SU-DHL-6 (cell line): ENCODE measurements around the gene LRBA.

Experiments used
- H2AFZ ChIP-seq: fragments of 200-600 bp; sonication (generic); 2 replicates; pipeline ENCODE4 v1.6.1; 2014; ENCODE audit warnings: low read depth, mild to moderate bottlenecking, moderate library complexity, mixed read lengths, antibody characterized with exemption, low read length; ENCODE audit not compliant: severe bottlenecking
- H3F3A ChIP-seq: fragments of 200-600 bp; shearing (Covaris generic); 2 replicates; pipeline ENCODE4 v1.6.0; 2016; ENCODE audit warnings: antibody characterized with exemption, mild to moderate bottlenecking; ENCODE audit not compliant: insufficient read depth
- H3K27ac ChIP-seq: fragments of 200-600 bp; sonication (generic); 2 replicates; pipeline ENCODE4 v1.5.1; 2016; ENCODE audit warnings: low read depth, mild to moderate bottlenecking, low read length, moderate library complexity, mixed read lengths
- H3K27me3 ChIP-seq: fragments of 200-600 bp; sonication (generic), shearing (Covaris generic); 2 replicates; pipeline ENCODE4 v1.6.0; 2014; ENCODE audit warnings: mild to moderate bottlenecking, low read length
- H3K36me3 ChIP-seq: fragments of 200-600 bp; sonication (generic); 2 replicates; pipeline ENCODE4 v1.6.1; 2014; ENCODE audit warnings: mild to moderate bottlenecking, low read length, mixed read lengths
- H3K4me2 ChIP-seq: fragments of 300-600, 200-600 bp; shearing (Covaris generic), sonication (generic); 2 replicates; pipeline ENCODE4 v1.6.0; 2014; ENCODE audit warnings: low read length, low read depth, mild to moderate bottlenecking; ENCODE audit not compliant: poor library complexity, severe bottlenecking
- H3K4me3 ChIP-seq: fragments of 200-600 bp; sonication (generic); 2 replicates; pipeline ENCODE4 v1.5.1; 2014; ENCODE audit warnings: antibody characterized with exemption, low read length, mild to moderate bottlenecking, mixed read lengths; ENCODE audit not compliant: insufficient read depth, poor library complexity, severe bottlenecking
- H3K79me2 ChIP-seq: fragments of 200-600 bp; sonication (generic); 2 replicates; pipeline ENCODE4 v1.6.1; 2014; ENCODE audit warnings: mild to moderate bottlenecking, low read length, moderate library complexity; ENCODE audit not compliant: insufficient read depth
- H3K9ac ChIP-seq: fragments of 200-600 bp; sonication (generic); 2 replicates; pipeline ENCODE4 v1.7.0; 2014; ENCODE audit warnings: mild to moderate bottlenecking, low read length
- H3K9me2 ChIP-seq: fragments of 200-600 bp; sonication (generic); replicated peaks from 2 replicates; pipeline ENCODE4 v1.6.1; 2014; ENCODE audit warnings: low read length; ENCODE audit not compliant: insufficient read depth
- H3K9me3 ChIP-seq: fragments of 200-600 bp; sonication (generic); 2 replicates; pipeline ENCODE4 v1.6.1; 2014; ENCODE audit warnings: low read length, mixed read lengths; ENCODE audit not compliant: insufficient read depth
- H4K20me1 ChIP-seq: fragments of 200-600 bp; sonication (generic); 2 replicates; pipeline ENCODE4 v1.6.1; 2014; ENCODE audit warnings: low read depth, mild to moderate bottlenecking, antibody characterized with exemption, low read length, moderate library complexity, mixed read lengths
- CTCF ChIP-seq: fragments of 200-600 bp; sonication (generic); IDR thresholded peaks from one replicate; pipeline ENCODE4 v1.5.1; 2017; ENCODE audit warnings: antibody characterized with exemption, mild to moderate bottlenecking, low read length, moderate library complexity; ENCODE audit not compliant: insufficient read depth, poor library complexity, severe bottlenecking
- EZH2phosphoT487 ChIP-seq: fragments of 200-600 bp; sonication (generic), shearing (Covaris generic); conservative IDR thresholded peaks from 2 replicates; pipeline ENCODE4 v1.6.1; 2018; ENCODE audit warnings: mild to moderate bottlenecking, antibody characterized with exemption, low read length, moderate library complexity, mixed read lengths

LRBA gene

GRCh38 chr4:150534818-150535217, 480.3 kb downstream of the LRBA start:
- Histone ChIP-seq H3K79me2 (no peaks in the 10 kb centered on the region), H4K20me1 (no peaks in the 10 kb centered on the region), H3K27me3 (no peaks in the 10 kb centered on the region), H3K4me3 (no peak overlapping the region), H3K9me3 (no peaks in the 10 kb centered on the region), H3K36me3 (no peaks in the 10 kb centered on the region), H3F3A (no peaks in the 10 kb centered on the region), H3K9me2 (no peaks in the 10 kb centered on the region), H3K4me2 (no peak overlapping the region), H3K9ac (no peak overlapping the region), H3K27ac (no peak overlapping the region), H2AFZ (no peak overlapping the region)
- TF ChIP-seq CTCF (no peak), EZH2phosphoT487 (no peak)

GRCh38 chr4:150533673-150534072, 481.4 kb downstream of the LRBA start:
- no peak overlapping the region for H3K27ac ChIP-seq
- no peak overlapping the region for H2AFZ ChIP-seq
- H3K4me3 ChIP-seq: no peak overlapping the region
- no peaks in the 10 kb centered on the region for H3K9me2 ChIP-seq
- no peak overlapping the region for H3K4me2 ChIP-seq
- H4K20me1 ChIP-seq: no peaks in the 10 kb centered on the region
- H3K9me3 ChIP-seq: no peaks in the 10 kb centered on the region
- no peaks in the 10 kb centered on the region for H3F3A ChIP-seq
- TF ChIP-seq CTCF (no peak), EZH2phosphoT487 (no peak)
- no peaks in the 10 kb centered on the region for H3K36me3 ChIP-seq
- H3K79me2 ChIP-seq: no peaks in the 10 kb centered on the region
- H3K9ac ChIP-seq: no peak overlapping the region
- no peaks in the 10 kb centered on the region for H3K27me3 ChIP-seq

- TF ChIP-seq EZH2phosphoT487 (no peak), CTCF (no peak)
- no peak overlapping the region for H3K9ac ChIP-seq
- H3K9me2 ChIP-seq: no peaks in the 10 kb centered on the region
- no peaks in the 10 kb centered on the region for H3K79me2 ChIP-seq
- H4K20me1 ChIP-seq: no peaks in the 10 kb centered on the region
- no peaks in the 10 kb centered on the region for H3K27me3 ChIP-seq
- H3K27ac ChIP-seq: no peak overlapping the region
- H3K9me3 ChIP-seq: no peaks in the 10 kb centered on the region
- no peaks in the 10 kb centered on the region for H3F3A ChIP-seq
- no peaks in the 10 kb centered on the region for H3K36me3 ChIP-seq
- H3K4me3 ChIP-seq: no peak overlapping the region
- no peak overlapping the region for H2AFZ ChIP-seq
- H3K4me2 ChIP-seq: no peak overlapping the region
These were observed 489.7 kb downstream of the LRBA start for GRCh38 chr4:150525321-150525868.

- no peak for TF ChIP-seq EZH2phosphoT487
- TF ChIP-seq CTCF: no peak
- H3K27ac ChIP-seq: no peak overlapping the region
These were observed 496.5 kb downstream of the LRBA start for GRCh38 chr4:150518559-150518958.

More at GRCh38 chr4:150518559-150518958, 496.5 kb downstream of the LRBA start:
- Histone ChIP-seq H3K4me3 (no peak overlapping the region), H3K9me2 (no peaks in the 10 kb centered on the region), H3F3A (no peaks in the 10 kb centered on the region), H3K4me2 (no peak overlapping the region), H3K79me2 (no peaks in the 10 kb centered on the region), H4K20me1 (no peaks in the 10 kb centered on the region), H3K36me3 (no peaks in the 10 kb centered on the region), H3K9ac (no peak overlapping the region), H3K27me3 (no peaks in the 10 kb centered on the region), H3K9me3 (no peaks in the 10 kb centered on the region), H2AFZ (no peak overlapping the region)
